HepG2 (cell line): Measurements from ENCODE around the gene RPL23. TPM values are rescaled to one million over a fixed set of nuclear protein-coding genes. Genes with fewer than 3 reads are reported as not detected.

Experiments
- ASH2L ChIP-seq: fragments of 300-600, 200-600 bp; sonication (generic); IDR thresholded peaks from 2 replicates; pipeline ENCODE4 v1.7.0; 2017; ENCODE audit warnings: low read depth, mild to moderate bottlenecking, moderate library complexity, mixed read lengths, low read length; ENCODE audit not compliant: insufficient read length
- BATF2 ChIP-seq: sonication (generic); formaldehyde crosslinking; IDR thresholded peaks from 2 replicates; pipeline ENCODE4 v1.8.0; 2022; ENCODE audit warnings: mild to moderate bottlenecking, missing genetic modification reagents, moderate library complexity
- BCL6 ChIP-seq: IDR thresholded peaks from 2 replicates; pipeline ENCODE4 v1.6.1; 2016; ENCODE audit warnings: missing genetic modification reagents, missing compliant biosample characterization
- CBX2 ChIP-seq, 2 experiments: fragments of 200-600 bp in 1 of 2; sonication (generic); formaldehyde crosslinking in 1 of 2; IDR thresholded peaks; 2 replicates each; pipeline versions ENCODE4 v1.7.0 to v1.8.1; 2018 to 2022; ENCODE audit warnings: low read depth in 2 of 2, low read length in 1 of 2, mild to moderate bottlenecking in 1 of 2, missing genetic modification reagents in 1 of 2
- FOXC1 ChIP-seq: sonication (generic); formaldehyde crosslinking; IDR thresholded peaks from 2 replicates; pipeline ENCODE4 v1.8.0; 2022; ENCODE audit warnings: mild to moderate bottlenecking, missing genetic modification reagents, borderline replicate concordance
- GFI1 ChIP-seq: sonication (generic); formaldehyde crosslinking; IDR thresholded peaks from 2 replicates; pipeline ENCODE4 v1.5.0; 2020; ENCODE audit warnings: missing genetic modification reagents, mild to moderate bottlenecking, borderline replicate concordance
- KDM5A ChIP-seq: fragments of 200-600 bp; sonication (generic); IDR thresholded peaks from 2 replicates; pipeline ENCODE4 v1.7.0; 2018; ENCODE audit warnings: antibody characterized with exemption, mild to moderate bottlenecking, low read length, borderline replicate concordance
- KLF9 ChIP-seq: IDR thresholded peaks from 2 replicates; pipeline ENCODE4 v1.6.1; 2016; ENCODE audit warnings: low read depth
- MAFF ChIP-seq: IDR thresholded peaks from 2 replicates; pipeline ENCODE4 v1.6.1; 2011; ENCODE audit warnings: low read depth, low read length, improper control_type of control experiment
- MAFK ChIP-seq, 2 experiments: IDR thresholded peaks in 1 of 2; conservative IDR thresholded peaks in 1 of 2; 2 replicates each; pipeline ENCODE4 v1.6.1; 2011; ENCODE audit warnings: improper control_type of control experiment in 2 of 2, low read length in 2 of 2
- PHF21A ChIP-seq: sonication (generic); formaldehyde crosslinking; IDR thresholded peaks from 2 replicates; pipeline ENCODE4 v1.5.0; 2020; ENCODE audit warnings: mild to moderate bottlenecking, missing genetic modification reagents
- RELA ChIP-seq: sonication (generic); formaldehyde crosslinking; IDR thresholded peaks from 2 replicates; pipeline ENCODE4 v1.4.0; 2020; ENCODE audit warnings: missing genetic modification reagents
- SALL1 ChIP-seq: sonication (generic); formaldehyde crosslinking; IDR thresholded peaks from 2 replicates; pipeline ENCODE4 v1.8.0; 2022; ENCODE audit warnings: mild to moderate bottlenecking, missing genetic modification reagents
- SIN3A ChIP-seq: IDR thresholded peaks from 2 replicates; pipeline ENCODE4 v1.6.1; 2011; ENCODE audit warnings: low read depth, mild to moderate bottlenecking, control low read depth, low read length, borderline replicate concordance
- SIX4 ChIP-seq: sonication (generic); formaldehyde crosslinking; IDR thresholded peaks from 2 replicates; pipeline ENCODE4 v1.4.0; 2020; ENCODE audit warnings: missing genetic modification reagents
- TBX2 ChIP-seq: sonication (generic); formaldehyde crosslinking; IDR thresholded peaks from 2 replicates; pipeline ENCODE4 v1.5.0; 2020; ENCODE audit warnings: missing genetic modification reagents, mild to moderate bottlenecking, borderline replicate concordance
- ZBTB3 ChIP-seq: sonication (generic); formaldehyde crosslinking; IDR thresholded peaks from 2 replicates; pipeline ENCODE4 v1.4.0; 2020; ENCODE audit warnings: low read depth, mild to moderate bottlenecking, moderate library complexity, missing genetic modification reagents, borderline replicate concordance
- ZNF136 ChIP-seq: sonication (generic); formaldehyde crosslinking; IDR thresholded peaks from 2 replicates; pipeline ENCODE4 v1.8.1; 2022; ENCODE audit warnings: low read depth, mild to moderate bottlenecking, moderate library complexity, missing genetic modification reagents
- ZNF331 ChIP-seq: sonication (generic); formaldehyde crosslinking; IDR thresholded peaks from 2 replicates; pipeline ENCODE4 v1.4.0; 2020; ENCODE audit warnings: missing genetic modification reagents
- ZNF382 ChIP-seq: sonication (generic); formaldehyde crosslinking; IDR thresholded peaks from 2 replicates; pipeline ENCODE4 v1.5.0; 2020; ENCODE audit warnings: missing genetic modification reagents, mild to moderate bottlenecking, borderline replicate concordance
- ZNF737 ChIP-seq: sonication (generic); formaldehyde crosslinking; IDR thresholded peaks from 2 replicates; pipeline ENCODE4 v1.5.0; 2020; ENCODE audit warnings: missing genetic modification reagents, mild to moderate bottlenecking, borderline replicate concordance
- ZNF780A ChIP-seq: sonication (generic); formaldehyde crosslinking; IDR thresholded peaks from 2 replicates; pipeline ENCODE4 v1.8.0; 2022; ENCODE audit warnings: mild to moderate bottlenecking, missing genetic modification reagents, moderate library complexity
- ZSCAN5A ChIP-seq: sonication (generic); formaldehyde crosslinking; IDR thresholded peaks from 2 replicates; pipeline ENCODE4 v1.8.0; 2022; ENCODE audit warnings: mild to moderate bottlenecking, missing genetic modification reagents, borderline replicate concordance
- polyA plus RNA-seq, 8 experiments: library from polyadenylated mRNA; depleted of rRNA in 3 of 8; stranded (reverse) in 7 of 8; unstranded in 1 of 8; fragments of >200 nt; fragmentation: Illumina TruSeq in 4 of 8; extraction: Trizol in 4 of 8; gene quantifications; 2 replicates each; pipeline versions ENCODE4 v1.2.1 to v1.2.3, GENCODE V29; 2011 to 2016; ENCODE audit warnings: low read depth in 4 of 8, missing spikeins in 1 of 8, mixed read lengths in 1 of 8; ENCODE audit not compliant: insufficient read depth in 1 of 8
- total RNA-seq, 5 experiments: library from RNA; depleted of rRNA; stranded (reverse); fragments of >200 nt; fragmentation: Illumina TruSeq; extraction: Trizol; gene quantifications; 2 replicates each; pipeline ENCODE4 v1.2.3, GENCODE V29; 2016; ENCODE audit warnings: low read depth in 1 of 5
- TF ChIP-seq, protein P1 (sequence below): sonication (generic); formaldehyde crosslinking; IDR thresholded peaks from 2 replicates; pipeline ENCODE4 v1.5.0; 2020; ENCODE audit warnings: missing genetic modification reagents

The RPL23 gene
- total and polyA plus RNA-seq, 2 of the 13 experiments (the other 11 are each of a cell fraction or from before 2014, with no cell fraction given), result 2,790 to 4,860 TPM

GRCh38 chr17:38867968-38868816 lies 14.7 kb upstream of the RPL23 start (continued):
- TF ChIP-seq ZBTB3, result 0 out of 2 replicates have a peak, but pooled peaks have one; percentile 18
- 0 out of 2 replicates have a peak, but pooled peaks have one; percentile 8 for TF ChIP-seq TBX2 (CRISPR knock-in tag)
- no peak for TF ChIP-seq ZNF737 (CRISPR knock-in tag)
- 0 out of 2 replicates have a peak, but pooled peaks have one; percentile 37 for TF ChIP-seq ZNF136
- TF ChIP-seq RELA (CRISPR knock-in tag), result 0 out of 2 replicates have a peak, but pooled peaks have one; percentile 22
- no peak for TF ChIP-seq SIX4
- peak; percentile 11; the same call in 1 of the 2 replicates for TF ChIP-seq SALL1 (CRISPR knock-in tag)
- TF ChIP-seq, protein P1, sequence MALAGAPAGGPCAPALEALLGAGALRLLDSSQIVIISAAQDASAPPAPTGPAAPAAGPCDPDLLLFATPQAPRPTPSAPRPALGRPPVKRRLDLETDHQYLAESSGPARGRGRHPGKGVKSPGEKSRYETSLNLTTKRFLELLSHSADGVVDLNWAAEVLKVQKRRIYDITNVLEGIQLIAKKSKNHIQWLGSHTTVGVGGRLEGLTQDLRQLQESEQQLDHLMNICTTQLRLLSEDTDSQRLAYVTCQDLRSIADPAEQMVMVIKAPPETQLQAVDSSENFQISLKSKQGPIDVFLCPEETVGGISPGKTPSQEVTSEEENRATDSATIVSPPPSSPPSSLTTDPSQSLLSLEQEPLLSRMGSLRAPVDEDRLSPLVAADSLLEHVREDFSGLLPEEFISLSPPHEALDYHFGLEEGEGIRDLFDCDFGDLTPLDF, result 0 out of 2 replicates have a peak, but pooled peaks have one; percentile 30
- TF ChIP-seq ASH2L, result peak; percentile 14
- TF ChIP-seq BCL6 (CRISPR knock-in tag), result peak; percentile 10; the same call in 1 of the 2 replicates
- no peak for TF ChIP-seq MAFK (conservative IDR thresholded peaks at IDR 0.05 in 1 of 2, IDR thresholded peaks at IDR 0.05 in 1 of 2; ENCODE audit: low read length in 2 of 2)
- TF ChIP-seq CBX2 (IDR thresholded peaks at IDR 0.05; ENCODE audit: low read depth, low read length), result no peak
- no peak for TF ChIP-seq CBX2 (CRISPR knock-in tag; IDR thresholded peaks at IDR 0.05; ENCODE audit: low read depth)
- no peak for TF ChIP-seq ZNF382 (CRISPR knock-in tag)
- peak; percentile 37; the same call in 1 of the 2 replicates for TF ChIP-seq GFI1 (CRISPR knock-in tag)
- TF ChIP-seq KLF9, result no peak
- TF ChIP-seq ZNF780A (CRISPR knock-in tag), result no peak
- TF ChIP-seq ZSCAN5A, result peak; percentile 61; the same call in 1 of the 2 replicates
- 0 out of 2 replicates have a peak, but pooled peaks have one; percentile 39 for TF ChIP-seq KDM5A
- no peak for TF ChIP-seq FOXC1 (CRISPR knock-in tag)
- peak; percentile 14; the same call in 1 of the 2 replicates for TF ChIP-seq ZNF331 (CRISPR knock-in tag)
- TF ChIP-seq BATF2 (CRISPR knock-in tag), result no peak
- 0 out of 2 replicates have a peak, but pooled peaks have one; percentile 16 for TF ChIP-seq SIN3A
- peak; percentile 85; the same call in 1 of the 2 replicates for TF ChIP-seq PHF21A (CRISPR knock-in tag)
- no peak for TF ChIP-seq MAFF
